H1 (cell line): ENCODE results near the gene EBLN2. TPM values are rescaled to one million over a fixed set of nuclear protein-coding genes. Genes with fewer than 3 reads are reported as not detected.

ENCODE experiments used
- CTCF ChIA-PET: fragments of 300-600 bp; sonication (Branson Sonifier 250); formaldehyde crosslinking; loops from one replicate; lab custom pipeline; 2021; ENCODE audit not compliant: partially characterized antibody; lab: Charles Lee
- POLR2A ChIA-PET: fragments of 300-600 bp; sonication (Branson Sonifier 250); formaldehyde crosslinking; loops from one replicate; lab custom pipeline; 2021; ENCODE audit warnings: inconsistent platforms; ENCODE audit not compliant: partially characterized antibody; lab: Charles Lee
- DNase-seq, 2 experiments: peaks; one replicate each; pipeline versions ENCODE4 v3.0.0 to v3.0.0-alpha.2; 2010 to 2022; ENCODE audit warnings: low spot score in 2 of 2, low read depth in 1 of 2, mixed read lengths in 1 of 2
- FAIRE-seq: peaks from 2 replicates; lab custom pipeline; 2011; peaks lifted over from hg19 to GRCh38; lab: Jason Lieb, UNC
- H2AFZ ChIP-seq: 2 replicates; pipeline ENCODE4 v1.8.1; 2012; ENCODE audit warnings: low read length, inconsistent platforms
- H2AK5ac ChIP-seq: 2 replicates; pipeline ENCODE4 v1.6.1; 2013; ENCODE audit warnings: low read depth, low read length
- H2BK120ac ChIP-seq: replicated peaks from 2 replicates; pipeline ENCODE3; 2013; ENCODE audit warnings: low read depth, low read length, inconsistent platforms
- H2BK12ac ChIP-seq: 2 replicates; pipeline ENCODE4 v1.6.1; 2013; ENCODE audit warnings: low read depth, low read length
- H2BK15ac ChIP-seq: 2 replicates; pipeline ENCODE4 v1.6.1; 2013; ENCODE audit warnings: low read length
- H2BK20ac ChIP-seq: 2 replicates; pipeline ENCODE4 v1.6.1; 2013; ENCODE audit warnings: low read length
- H2BK5ac ChIP-seq: 2 replicates; pipeline ENCODE4 v1.6.1; 2013; ENCODE audit warnings: low read depth, low read length
- H3K14ac ChIP-seq: 2 replicates; pipeline ENCODE4 v1.6.1; 2013; ENCODE audit warnings: inconsistent platforms; ENCODE audit not compliant: insufficient read length
- H3K18ac ChIP-seq: 2 replicates; pipeline ENCODE4 v1.6.1; 2013; ENCODE audit warnings: low read length; ENCODE audit errors: extremely low read depth
- H3K23ac ChIP-seq: 2 replicates; pipeline ENCODE4 v1.6.1; 2013; ENCODE audit warnings: inconsistent platforms; ENCODE audit not compliant: insufficient read length
- H3K23me2 ChIP-seq: 2 replicates; pipeline ENCODE4 v1.6.1; 2013; ENCODE audit warnings: low read depth, low read length
- H3K27ac ChIP-seq: 2 replicates; pipeline ENCODE4 v1.6.1; 2011; ENCODE audit warnings: low read depth, low read length, inconsistent platforms
- H3K27me3 ChIP-seq, 4 experiments: replicated peaks in 1 of 4; 1 replicate in 1 of 4; 2 replicates in 3 of 4; pipeline versions ENCODE4 v1.6.1 to v1.8.1; 2011 to 2013; ENCODE audit warnings: low read length in 3 of 4, mild to moderate bottlenecking in 3 of 4, inconsistent platforms in 2 of 4, mixed read lengths in 2 of 4, moderate library complexity in 1 of 4; ENCODE audit not compliant: control insufficient read depth in 3 of 4, insufficient read depth in 3 of 4; ENCODE audit errors: extremely low read depth in 1 of 4
- H3K36me3 ChIP-seq, 4 experiments: 2 replicates each; pipeline versions ENCODE4 v1.6.1 to v1.8.1; 2011 to 2013; ENCODE audit warnings: mild to moderate bottlenecking in 4 of 4, low read length in 3 of 4, moderate library complexity in 2 of 4, control low read depth in 1 of 4, inconsistent platforms in 1 of 4; ENCODE audit not compliant: insufficient read depth in 4 of 4, control insufficient read depth in 2 of 4
- H3K4ac ChIP-seq: replicated peaks from 2 replicates; pipeline ENCODE3; 2013; ENCODE audit warnings: low read length, low read depth, mixed read lengths, inconsistent platforms; ENCODE audit not compliant: insufficient read length
- H3K4me1 ChIP-seq, 4 experiments: replicated peaks in 1 of 4; 1 replicate in 1 of 4; 2 replicates in 3 of 4; pipeline versions ENCODE4 v1.6.1 to v1.8.1; 2011 to 2013; ENCODE audit warnings: low read length in 3 of 4, inconsistent platforms in 2 of 4, mixed read lengths in 1 of 4; ENCODE audit not compliant: insufficient read depth in 4 of 4, control insufficient read depth in 3 of 4
- H3K4me2 ChIP-seq, 2 experiments: 2 replicates each; pipeline versions ENCODE4 v1.6.1 to v1.8.1; 2011 to 2013; ENCODE audit warnings: low read depth in 2 of 2, low read length in 2 of 2, control low read depth in 1 of 2, inconsistent platforms in 1 of 2, mild to moderate bottlenecking in 1 of 2; ENCODE audit not compliant: insufficient read depth in 1 of 2
- H3K4me3 ChIP-seq, 4 experiments: fragments of 200-600, 300-600 bp in 1 of 4; sonication (generic), shearing (Covaris generic), sonication (Bioruptor Twin) in 1 of 4; 2 replicates each; pipeline versions ENCODE4 v1.5.1 to v1.8.1; 2011 to 2016; ENCODE audit warnings: low read length in 4 of 4, low read depth in 3 of 4, control low read depth in 2 of 4, inconsistent platforms in 2 of 4, mild to moderate bottlenecking in 2 of 4, mixed read lengths in 1 of 4, moderate library complexity in 1 of 4; ENCODE audit not compliant: insufficient read depth in 2 of 4; ENCODE audit errors: extremely low read depth in 1 of 4
- H3K56ac ChIP-seq: replicated peaks from 2 replicates; pipeline ENCODE3; 2013; ENCODE audit warnings: low read depth, mild to moderate bottlenecking, mixed read lengths, low read length, inconsistent platforms; ENCODE audit not compliant: insufficient read length
- H3K79me1 ChIP-seq: 2 replicates; pipeline ENCODE4 v1.6.1; 2013; ENCODE audit warnings: low read depth, low read length, control low read depth
- H3K79me2 ChIP-seq, 2 experiments: 2 replicates each; pipeline versions ENCODE4 v1.6.1 to v1.8.1; 2012 to 2013; ENCODE audit warnings: low read length in 2 of 2, mild to moderate bottlenecking in 2 of 2, inconsistent platforms in 1 of 2; ENCODE audit not compliant: insufficient read depth in 2 of 2, control insufficient read depth in 1 of 2
- H3K9ac ChIP-seq, 4 experiments: replicated peaks in 1 of 4; 1 replicate in 1 of 4; 2 replicates in 3 of 4; pipeline versions ENCODE4 v1.6.1 to v1.8.1; 2011 to 2013; ENCODE audit warnings: low read depth in 3 of 4, low read length in 3 of 4, control low read depth in 2 of 4, mild to moderate bottlenecking in 2 of 4, moderate library complexity in 2 of 4, inconsistent platforms in 1 of 4; ENCODE audit errors: extremely low read depth in 1 of 4
- H3K9me3 ChIP-seq, 2 experiments: 2 replicates each; pipeline versions ENCODE4 v1.6.1 to v1.8.1; 2012 to 2013; ENCODE audit warnings: mild to moderate bottlenecking in 2 of 2, moderate library complexity in 2 of 2, control low read depth in 1 of 2, inconsistent platforms in 1 of 2, low read depth in 1 of 2, low read length in 1 of 2, mixed read lengths in 1 of 2; ENCODE audit not compliant: insufficient read depth in 2 of 2
- H4K20me1 ChIP-seq, 2 experiments: replicated peaks in 1 of 2; 2 replicates each; pipeline versions ENCODE3 to v1.8.1; 2011 to 2013; ENCODE audit warnings: inconsistent platforms in 2 of 2, low read length in 2 of 2, mild to moderate bottlenecking in 1 of 2; ENCODE audit not compliant: insufficient read depth in 2 of 2, control insufficient read depth in 1 of 2
- H4K5ac ChIP-seq: 2 replicates; pipeline ENCODE4 v1.6.1; 2013; ENCODE audit warnings: low read length, low read depth, mixed read lengths, inconsistent platforms; ENCODE audit not compliant: insufficient read length
- H4K8ac ChIP-seq: 2 replicates; pipeline ENCODE4 v1.8.0; 2013; ENCODE audit warnings: mild to moderate bottlenecking, moderate library complexity, low read length, inconsistent platforms; ENCODE audit not compliant: insufficient read depth; ENCODE audit errors: extremely low read depth
- H4K91ac ChIP-seq: replicated peaks from 2 replicates; pipeline ENCODE3; 2013; ENCODE audit warnings: low read length, mixed read lengths, inconsistent platforms; ENCODE audit not compliant: insufficient read length
- CTBP2 ChIP-seq: IDR thresholded peaks from 2 replicates; pipeline ENCODE4 v1.7.0; 2011; ENCODE audit warnings: borderline replicate concordance, mild to moderate bottlenecking, moderate library complexity, mixed read lengths, low read length; ENCODE audit not compliant: insufficient read depth, insufficient read length
- GTF2F1 ChIP-seq: IDR thresholded peaks from 2 replicates; pipeline ENCODE4 v1.6.1; 2012; ENCODE audit warnings: low read depth, low read length, improper control_type of control experiment, borderline replicate concordance
- JUND ChIP-seq: IDR thresholded peaks from 2 replicates; pipeline ENCODE4 v1.6.1; 2011; ENCODE audit warnings: mild to moderate bottlenecking, improper control_type of control experiment, low read length
- NRF1 ChIP-seq: IDR thresholded peaks from 2 replicates; pipeline ENCODE4 v1.6.1; 2011; ENCODE audit warnings: mild to moderate bottlenecking, low read depth, low read length, improper control_type of control experiment
- RBBP5 ChIP-seq: IDR thresholded peaks from 2 replicates; pipeline ENCODE4 v1.7.1; 2012; ENCODE audit warnings: low read depth, mild to moderate bottlenecking, inconsistent platforms, low read length, moderate library complexity, borderline replicate concordance
- RFX5 ChIP-seq: IDR thresholded peaks from 2 replicates; pipeline ENCODE4 v1.6.1; 2011; ENCODE audit warnings: low read depth, low read length, improper control_type of control experiment, borderline replicate concordance
- RNF2 ChIP-seq: fragments of 200-900, 300-1000 bp; sonication (generic); IDR thresholded peaks from 2 replicates; pipeline ENCODE4 v1.7.1; 2016; ENCODE audit warnings: borderline replicate concordance, low read depth, mild to moderate bottlenecking, antibody characterized with exemption, low read length; ENCODE audit not compliant: poor library complexity, severe bottlenecking; ENCODE audit errors: missing control alignments
- SP2 ChIP-seq: IDR thresholded peaks from 2 replicates; pipeline ENCODE4 v1.6.1; 2012; ENCODE audit warnings: mild to moderate bottlenecking, low read length, inconsistent platforms
- WGBS, 2 experiments: shearing (Covaris generic) in 1 of 2; methylation state at CpG; one replicate each; pipeline versions ENCODE4 v1.1.6 to v1.1.7; 2013 to 2015; ENCODE audit warnings: low lambda C conversion rate in 2 of 2, mixed read lengths in 2 of 2, inconsistent platforms in 1 of 2, low coverage in 1 of 2, missing lambda C conversion rate in 1 of 2; ENCODE audit not compliant: insufficient replicate concordance in 2 of 2, insufficient coverage in 1 of 2, insufficient read length in 1 of 2; ENCODE audit errors: extremely low coverage in 1 of 2, missing lambda C conversion rate in 1 of 2; 5-methylcytosine and 5-hydroxymethylcytosine counted together
- polyA plus RNA-seq, 7 experiments: library from polyadenylated mRNA; depleted of rRNA in 3 of 7; stranded (reverse) in 5 of 7; unstranded in 2 of 7; fragments of >200 nt in 5 of 7; fragments of 200-250 nt in 2 of 7; gene quantifications; 1 replicate in 5 of 7; 2 replicates in 1 of 7; 4 replicates in 1 of 7; pipeline versions ENCODE4 v1.2.1 to v1.2.3, GENCODE V29; 2011 to 2013; ENCODE audit warnings: missing spikeins in 2 of 7, mixed read lengths in 2 of 7
- total RNA-seq: library from RNA; stranded (reverse); fragmentation: NEBNext Ultra II Directional; extraction: Animal tissue kit (Norgen Biotek cat#: 25700); gene quantifications from 2 replicates; pipeline ENCODE4 v1.2.1, GENCODE V29; 2021
- TF ChIP-seq, protein P1 (sequence below): IDR thresholded peaks from 2 replicates; pipeline ENCODE4 v1.6.1; 2011; ENCODE audit warnings: low read length, improper control_type of control experiment

Gene EBLN2
- total and polyA plus RNA-seq, 2 of the 8 experiments (the other 6 are each of a cell fraction or from before 2014, with no cell fraction given): 1.9 to 3.8 TPM

GRCh38 chr3:73073091-73073707 lies 11.7 kb downstream of the EBLN2 start:
- CTCF ChIA-PET: interaction anchor here (1.5 kb wide), 1 partner anchor 16 kb away, joined by 3 read pairs; no protein-coding TSS in a partner anchor
- H2AK5ac ChIP-seq: no peak overlapping the region
- H2AFZ ChIP-seq: no peak overlapping the region
- no peaks in the 10 kb centered on the region for H4K20me1 ChIP-seq
- no peak overlapping the region for H3K9ac ChIP-seq
- H3K79me1 ChIP-seq: no peaks in the 10 kb centered on the region; the same call in 1 of the 2 replicates
- FAIRE-seq (no peak), DNase-seq (no peak)
- no peak overlapping the region for H3K18ac ChIP-seq
- 89% methylated on average over 4 of the region's 4 CpGs; no CpG with 5 or more reads in 1 of the 2 experiments for WGBS, 2 experiments
- H3K9me3 ChIP-seq: no peaks in the 10 kb centered on the region
- H3K27ac ChIP-seq: no peak overlapping the region
- H3K4me3 ChIP-seq: no peak overlapping the region
- no peak overlapping the region for H3K56ac ChIP-seq
- H3K23me2 ChIP-seq: no peaks in the 10 kb centered on the region; the same call in 1 of the 2 replicates
- H2BK20ac ChIP-seq: no peak overlapping the region
- H2BK12ac ChIP-seq: no peak overlapping the region
- peaks cover 0 to 11% (median 3%) of the 10 kb centered on the region in 4 experiments; a peak in 4 of 7 replicates for H3K4me1 ChIP-seq
- H2BK15ac ChIP-seq: no peak overlapping the region
- H3K27me3 ChIP-seq: no peaks in the 10 kb centered on the region
- H2BK5ac ChIP-seq: no peak overlapping the region
- no peak overlapping the region for H3K4ac ChIP-seq
- no peak overlapping the region for H3K14ac ChIP-seq
- TF ChIP-seq GTF2F1 (no peak), NRF1 (no peak), CTBP2 (no peak), SP2 (no peak), JUND (no peak), RBBP5 (no peak), RNF2 (no peak), RFX5 (no peak)
- TF ChIP-seq, protein P1, sequence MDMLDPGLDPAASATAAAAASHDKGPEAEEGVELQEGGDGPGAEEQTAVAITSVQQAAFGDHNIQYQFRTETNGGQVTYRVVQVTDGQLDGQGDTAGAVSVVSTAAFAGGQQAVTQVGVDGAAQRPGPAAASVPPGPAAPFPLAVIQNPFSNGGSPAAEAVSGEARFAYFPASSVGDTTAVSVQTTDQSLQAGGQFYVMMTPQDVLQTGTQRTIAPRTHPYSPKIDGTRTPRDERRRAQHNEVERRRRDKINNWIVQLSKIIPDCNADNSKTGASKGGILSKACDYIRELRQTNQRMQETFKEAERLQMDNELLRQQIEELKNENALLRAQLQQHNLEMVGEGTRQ: no peak
- POLR2A ChIA-PET: interaction anchor here (0.6 to 1.0 kb wide), 3 partner anchors 9 to 37 kb away, joined by 3 read pairs; no protein-coding TSS in a partner anchor
- H2BK120ac ChIP-seq: no peak overlapping the region
- no peak overlapping the region for H4K5ac ChIP-seq
- H3K36me3 ChIP-seq: no peaks in the 10 kb centered on the region
- H3K4me2 ChIP-seq: no peak overlapping the region
- no peak overlapping the region for H4K8ac ChIP-seq
- H3K23ac ChIP-seq: no peak overlapping the region
- no peak overlapping the region for H4K91ac ChIP-seq
- H3K79me2 ChIP-seq: no peaks in the 10 kb centered on the region
